WERI-Rb-1 (cell line): Measurements from ENCODE around the gene JTB.
"Not testable (repeated sequence)": the region's sequence is repeated elsewhere in the genome, so short reads cannot be mapped to it uniquely, and the experiment has no call there.

ENCODE experiments used
- DNase-seq: peaks from one replicate; pipeline ENCODE4 v3.0.0-alpha.2; 2020
- H3K27ac ChIP-seq: fragments of 250-450 bp; sonication (Bioruptor Pico); 2 replicates; pipeline ENCODE4 v1.5.1; 2020; ENCODE audit warnings: mild to moderate bottlenecking, moderate library complexity
- H3K27me3 ChIP-seq: fragments of 250-450 bp; sonication (Bioruptor Pico); 2 replicates; pipeline ENCODE4 v1.5.1; 2021; ENCODE audit warnings: mild to moderate bottlenecking, low read depth, moderate library complexity; ENCODE audit not compliant: insufficient read depth, severe bottlenecking
- H3K36me3 ChIP-seq: fragments of 250-450 bp; sonication (Bioruptor Pico); 2 replicates; pipeline ENCODE4 v1.5.1; 2020; ENCODE audit warnings: mild to moderate bottlenecking, moderate library complexity
- H3K4me3 ChIP-seq: 2 replicates; pipeline ENCODE4 v1.5.1; 2011; ENCODE audit warnings: low read depth, mild to moderate bottlenecking, control low read depth, low read length
- H3K9me3 ChIP-seq: fragments of 250-450 bp; sonication (Bioruptor Pico); 2 replicates; pipeline ENCODE4 v1.5.1; 2021; ENCODE audit warnings: mild to moderate bottlenecking, moderate library complexity; ENCODE audit not compliant: severe bottlenecking
- CTCF ChIP-seq: IDR thresholded peaks from 2 replicates; pipeline ENCODE4 v1.5.1; 2011; ENCODE audit warnings: low read depth, mild to moderate bottlenecking, control low read depth, inconsistent platforms, low read length

Gene JTB

GRCh38 chr1:153984123-153984894 is 6.8 kb upstream of the JTB start:
- H3K4me3 ChIP-seq, result no peak overlapping the region
- no peak for TF ChIP-seq CTCF

GRCh38 chr1:153981735-153982134 is 4.3 kb upstream of the JTB start:
- H3K9me3 ChIP-seq, DNase-seq, H3K27me3 ChIP-seq, H3K36me3 ChIP-seq, H3K27ac ChIP-seq, H3K4me3 ChIP-seq: not testable (repeated sequence)

More at GRCh38 chr1:153984123-153984894, 6.8 kb upstream of the JTB start:
- Histone ChIP-seq H3K9me3 (no peaks in the 10 kb centered on the region), H3K36me3 (no peaks in the 10 kb centered on the region), H3K27me3 (no peaks in the 10 kb centered on the region), H3K27ac (no peak overlapping the region)
- no peak for DNase-seq

- not testable (repeated sequence) for H3K9me3 ChIP-seq, DNase-seq, H3K4me3 ChIP-seq, H3K27ac ChIP-seq, H3K27me3 ChIP-seq
- H3K36me3 ChIP-seq, result peaks cover 24% of the 10 kb centered on the region
Measured at GRCh38 chr1:153979091-153979490, 1.6 kb upstream of the JTB start.

GRCh38 chr1:153978274-153978909 is 918 bp upstream of the JTB start:
- Histone ChIP-seq H3K27ac (peak overlapping the region; percentile 95), H3K4me3 (peak overlapping the region; percentile 83), H3K27me3 (no peaks in the 10 kb centered on the region), H3K36me3 (peaks cover 31% of the 10 kb centered on the region), H3K9me3 (no peaks in the 10 kb centered on the region)
- no peak for TF ChIP-seq CTCF
- DNase-seq, result no peak

GRCh38 chr1:153976819-153977249 is 640 bp downstream of the JTB start:
- no peak for DNase-seq
- no peaks in the 10 kb centered on the region for H3K9me3 ChIP-seq
- no peak for TF ChIP-seq CTCF
- peaks cover 46% of the 10 kb centered on the region for H3K36me3 ChIP-seq
- peak overlapping the region; percentile 83 for H3K4me3 ChIP-seq
- peak overlapping the region; percentile 95 for H3K27ac ChIP-seq
- H3K27me3 ChIP-seq, result no peaks in the 10 kb centered on the region

GRCh38 chr1:153973525-153973924 is 3.9 kb downstream of the JTB start:
- no peaks in the 10 kb centered on the region for H3K27me3 ChIP-seq
- no peak overlapping the region for H3K27ac ChIP-seq
- DNase-seq, result no peak
- TF ChIP-seq CTCF, result no peak
- no peaks in the 10 kb centered on the region for H3K9me3 ChIP-seq
- H3K36me3 ChIP-seq, result peaks cover 59% of the 10 kb centered on the region
- no peak overlapping the region for H3K4me3 ChIP-seq
